SKM-1 treated with dmso at 0.1 percent for 144 hours (cell line): Measurements from ENCODE around the gene CFAP46.

Experiments
- DNase-seq: peaks from one replicate; lab custom pipeline; 2025; ENCODE audit not compliant: unreplicated experiment; lab: John Stamatoyannopoulos, UW

CFAP46 gene

GRCh38 chr10:132865851-132866600 is 76.3 kb downstream of the CFAP46 start:
- DNase-seq: no peak

DNA sequence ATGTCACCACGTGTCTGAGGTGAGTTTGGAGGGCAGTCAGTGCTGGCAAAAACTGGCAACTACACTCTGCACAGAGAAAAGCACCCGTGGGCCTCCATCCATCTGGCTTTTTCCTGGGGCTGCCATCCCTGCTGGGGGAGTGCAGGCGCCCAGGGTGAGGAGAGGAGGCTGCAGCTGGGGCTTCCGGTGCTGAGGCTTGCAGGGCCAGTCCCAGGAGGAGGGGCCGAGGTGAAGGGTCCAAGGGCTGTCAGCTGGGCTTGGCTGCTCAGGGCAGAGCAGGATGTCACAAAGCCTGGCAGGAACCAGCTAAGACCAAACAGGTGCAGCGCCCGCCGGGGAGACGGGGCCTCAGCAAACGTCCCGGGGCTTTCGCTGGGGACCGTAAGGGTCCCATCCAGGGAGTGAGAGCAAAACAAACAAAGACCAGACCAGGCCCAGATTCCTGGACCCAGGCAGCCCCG is 77.2 kb downstream of the CFAP46 start:
- DNase-seq: no peak

DNA sequence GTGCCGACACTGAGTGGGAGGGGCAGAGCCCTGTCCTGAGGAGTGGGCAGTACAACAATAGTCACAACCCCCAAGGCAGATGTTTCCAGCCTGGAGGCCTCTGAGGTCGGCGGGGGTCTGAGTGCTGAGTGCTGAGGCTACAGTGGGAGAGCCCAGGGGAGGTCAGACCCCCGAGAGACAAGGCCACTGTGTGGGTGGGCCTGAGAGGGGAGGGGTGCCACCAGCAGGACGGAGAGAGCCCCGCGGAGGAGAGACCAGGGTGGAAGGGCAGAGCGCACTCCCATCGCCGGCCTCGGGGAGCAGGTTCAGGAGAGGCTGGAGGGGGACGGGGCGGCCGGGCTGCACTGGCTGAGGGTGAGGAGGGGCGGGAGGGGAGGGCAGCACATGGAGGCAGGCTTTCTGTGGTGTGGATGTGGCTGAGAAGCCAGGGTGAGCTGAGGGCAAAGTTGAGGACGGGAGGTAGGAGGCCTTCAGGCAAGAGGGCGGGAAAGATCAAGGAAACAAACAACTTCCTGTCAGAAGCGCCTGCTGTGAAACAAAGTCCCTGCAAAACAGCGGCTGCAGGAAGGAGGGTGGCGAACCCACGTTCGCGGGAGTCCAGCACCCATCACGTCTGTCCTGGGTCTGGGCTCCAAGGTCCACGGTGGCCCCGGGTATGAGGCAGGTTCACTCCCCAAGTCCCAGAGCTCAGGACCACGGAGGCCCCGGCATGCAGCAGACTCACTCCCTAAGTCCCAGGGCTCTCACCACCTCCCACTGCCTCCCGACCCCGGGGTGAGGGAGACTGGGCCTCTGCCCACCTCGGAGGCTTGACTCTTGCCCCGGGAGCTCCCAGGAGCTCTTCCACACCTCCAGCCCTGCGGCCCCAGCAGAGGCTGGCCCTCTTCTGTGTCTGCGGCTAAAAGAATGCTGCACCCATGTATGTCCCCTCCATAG is 79.6 kb downstream of the CFAP46 start:
- DNase-seq: no peak

DNA sequence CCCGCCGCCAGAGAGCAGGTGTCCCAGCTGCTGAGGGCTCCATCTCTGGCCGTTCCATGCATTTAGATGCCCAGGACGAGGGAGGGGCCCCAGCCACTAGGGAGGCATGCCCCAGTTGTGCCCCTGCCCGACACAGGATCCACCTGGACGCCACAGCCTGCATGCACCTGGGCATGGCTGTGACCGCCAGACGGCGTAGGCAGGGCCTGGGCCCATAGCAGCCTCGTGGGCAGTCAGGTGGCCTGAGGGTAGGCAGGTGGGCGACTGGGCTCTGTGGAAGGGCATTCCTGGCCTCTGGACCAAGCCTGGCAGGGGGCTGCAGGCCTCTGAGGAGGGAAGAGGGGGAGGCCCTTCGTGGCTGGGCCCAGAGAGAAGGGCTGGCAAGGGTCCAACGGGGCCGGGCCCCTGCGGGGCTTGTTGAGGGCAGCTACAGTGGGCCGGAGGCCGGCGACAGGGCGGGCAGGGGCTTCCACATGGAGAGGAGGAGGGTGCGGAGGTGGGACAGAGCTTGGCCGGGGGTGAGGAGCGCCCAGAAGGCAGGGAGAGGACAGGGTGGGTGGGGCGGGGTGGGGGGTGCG is 80.4 kb downstream of the CFAP46 start:
- no peak for DNase-seq

DNA sequence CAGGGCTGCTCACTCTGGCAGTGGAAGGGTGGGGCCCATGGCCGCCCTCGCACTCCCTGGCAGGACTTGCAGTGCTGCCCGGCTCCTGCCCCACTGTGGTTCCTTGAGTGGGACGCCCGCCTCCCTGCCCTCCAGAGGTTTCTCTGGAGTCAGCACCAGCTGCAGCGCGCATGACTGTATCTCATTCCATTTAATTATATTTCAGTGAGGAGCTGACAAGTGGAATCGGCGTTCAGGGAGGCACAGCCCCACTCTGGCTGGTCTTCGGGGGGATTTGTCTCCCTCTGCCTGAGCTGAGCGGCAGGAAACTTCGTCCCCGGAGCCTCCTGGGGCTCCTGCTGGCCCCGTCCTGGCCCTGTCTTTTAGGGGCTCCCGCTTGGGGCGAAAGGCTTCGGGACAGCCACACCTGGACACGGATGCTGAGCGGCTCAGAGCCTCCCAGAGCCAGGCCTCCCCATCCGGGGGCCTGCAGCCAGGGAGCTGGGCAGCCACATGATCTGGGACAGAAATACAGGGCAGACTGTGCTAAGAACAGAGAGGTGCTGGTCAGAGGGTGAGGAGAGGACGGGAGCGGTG is 81.2 kb downstream of the CFAP46 start:
- no peak for DNase-seq

DNA sequence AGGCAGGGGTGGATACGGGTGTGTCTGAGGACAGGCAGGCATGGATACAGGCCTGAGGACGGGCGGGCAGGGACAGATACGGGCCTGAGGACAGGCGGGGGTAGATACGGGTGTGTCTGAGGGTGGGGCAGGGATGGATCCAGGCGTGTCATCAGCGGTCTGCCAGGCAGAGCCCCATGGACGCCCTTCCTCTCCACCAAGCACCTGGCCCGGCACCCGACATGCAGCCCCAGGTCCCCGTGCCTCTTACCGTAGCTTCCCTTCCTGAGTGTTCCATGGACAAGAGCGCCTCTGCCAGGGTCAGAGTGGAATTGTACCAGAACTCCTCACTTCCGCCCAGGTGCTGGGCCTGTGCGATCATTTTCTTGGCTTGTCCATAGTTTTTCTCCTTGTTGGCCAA is 81.8 kb downstream of the CFAP46 start:
- no peak for DNase-seq

DNA sequence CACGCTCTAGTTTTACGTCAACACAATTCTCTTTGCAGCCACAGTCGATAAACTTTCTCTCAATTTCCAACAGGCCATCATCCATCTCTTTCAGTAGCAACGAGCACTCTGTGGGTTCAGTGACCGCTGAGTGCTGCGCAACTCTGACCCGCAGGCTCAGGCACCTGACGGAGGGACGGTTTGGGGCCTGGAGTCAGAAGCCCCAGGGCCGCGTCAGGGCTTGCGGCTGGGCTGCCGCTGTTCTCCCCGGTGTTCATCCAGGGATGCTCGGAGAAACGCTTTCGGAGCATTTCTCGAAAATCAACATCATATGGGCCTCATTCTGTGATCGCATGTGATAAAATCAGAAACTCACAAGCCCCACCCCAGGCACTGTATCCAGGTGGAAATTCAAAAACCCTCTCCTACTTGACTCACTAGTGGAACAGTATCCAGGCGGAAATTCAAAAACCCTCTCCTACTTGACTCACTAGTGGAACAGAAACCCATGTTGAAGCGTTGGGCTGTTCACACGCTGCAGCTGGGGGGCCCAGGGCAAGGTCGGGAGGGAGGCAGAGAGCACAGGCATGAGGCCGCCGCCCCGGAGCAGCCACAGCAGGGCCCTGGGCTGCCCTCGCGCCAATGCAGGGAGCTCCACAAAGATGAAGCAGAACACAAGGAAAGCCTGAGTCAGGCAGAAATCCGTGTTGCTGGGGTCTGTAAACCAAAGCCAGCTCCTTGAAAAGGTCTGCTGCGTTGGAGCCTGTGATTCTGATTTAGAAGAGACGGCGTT is 83.1 kb downstream of the CFAP46 start:
- DNase-seq: no peak

GRCh38 chr10:132858121-132859081 is 84.0 kb downstream of the CFAP46 start:
- no peak for DNase-seq

DNA sequence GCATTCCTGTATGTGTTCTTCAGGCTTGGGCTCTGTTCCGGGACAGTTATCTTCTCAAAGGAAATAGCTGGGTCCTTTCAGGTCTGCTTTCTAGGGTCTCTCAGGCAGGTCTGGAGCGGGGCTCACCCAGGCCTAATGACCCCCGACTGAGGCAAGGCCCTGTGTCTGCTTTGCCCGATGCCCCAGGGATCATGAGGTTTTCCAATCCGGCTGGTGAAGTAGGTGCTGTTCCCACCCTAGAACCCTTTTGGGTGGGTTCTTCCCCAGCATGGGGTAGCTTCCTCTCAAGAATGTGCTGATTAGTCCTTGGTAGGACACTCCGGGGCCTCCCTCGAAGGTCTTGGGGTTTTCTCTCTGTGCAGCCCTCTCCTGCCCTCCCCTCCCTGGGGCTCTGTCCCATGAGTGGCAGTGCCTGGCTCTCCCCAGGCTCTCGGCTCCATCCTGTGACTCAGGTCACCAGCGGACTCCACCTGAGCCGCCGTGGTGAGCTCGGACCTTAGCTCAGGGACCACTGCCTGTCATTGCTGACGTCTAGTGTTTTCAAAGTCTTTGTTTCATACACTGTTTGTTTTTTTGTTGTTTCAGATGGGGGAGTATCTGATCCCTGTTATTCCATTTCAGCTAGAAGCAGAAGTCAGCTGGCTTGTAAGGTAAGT is 85.4 kb downstream of the CFAP46 start:
- DNase-seq: no peak

DNA sequence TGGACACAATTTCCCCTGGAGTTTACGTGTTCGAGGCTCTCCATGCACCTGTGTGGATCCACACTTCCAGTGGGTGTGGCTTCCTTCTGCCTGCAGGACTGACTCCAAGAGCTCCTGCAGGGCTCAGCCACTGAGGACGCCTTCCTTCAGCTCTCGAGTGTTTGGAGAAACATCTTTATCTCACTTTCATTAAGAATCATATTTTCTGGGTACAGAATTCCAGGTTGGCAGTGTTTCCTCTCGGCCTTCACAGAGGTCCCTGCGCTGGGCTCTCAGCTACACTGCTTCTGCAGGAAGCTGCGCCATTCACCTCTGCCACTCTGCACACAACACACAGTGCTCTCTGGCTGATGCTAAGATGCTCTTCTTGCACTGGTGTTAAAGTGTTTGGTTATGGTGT is 86.5 kb downstream of the CFAP46 start:
- no peak for DNase-seq

- DNase-seq: no peak
Observed at GRCh38 chr10:132851451-132851850, 90.9 kb downstream of the CFAP46 start.

- no peak for DNase-seq
Observed at GRCh38 chr10:132850896-132851295, 91.5 kb downstream of the CFAP46 start.

DNA sequence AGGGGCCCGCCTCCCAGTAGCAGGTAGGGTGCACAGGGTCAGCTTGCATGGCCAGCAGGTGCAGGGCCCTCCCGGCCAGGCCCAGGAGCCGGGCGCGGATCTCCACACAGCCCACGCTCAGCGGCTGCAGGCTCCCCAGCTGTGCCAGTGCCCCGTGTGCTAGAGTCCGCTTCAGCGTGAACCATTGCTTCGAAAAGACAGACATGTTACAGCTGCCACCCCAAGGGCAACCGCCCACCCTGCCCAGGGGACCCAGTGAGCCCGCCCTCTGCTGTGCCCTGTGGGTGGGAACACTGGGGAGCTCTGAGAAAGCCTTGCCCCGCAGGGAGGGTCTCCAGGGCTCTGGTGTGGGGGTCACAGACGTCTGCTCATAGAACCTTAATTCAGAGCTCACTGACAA is 92.1 kb downstream of the CFAP46 start:
- no peak for DNase-seq

GRCh38 chr10:132849546-132850031 is 92.8 kb downstream of the CFAP46 start:
- DNase-seq: no peak

DNA sequence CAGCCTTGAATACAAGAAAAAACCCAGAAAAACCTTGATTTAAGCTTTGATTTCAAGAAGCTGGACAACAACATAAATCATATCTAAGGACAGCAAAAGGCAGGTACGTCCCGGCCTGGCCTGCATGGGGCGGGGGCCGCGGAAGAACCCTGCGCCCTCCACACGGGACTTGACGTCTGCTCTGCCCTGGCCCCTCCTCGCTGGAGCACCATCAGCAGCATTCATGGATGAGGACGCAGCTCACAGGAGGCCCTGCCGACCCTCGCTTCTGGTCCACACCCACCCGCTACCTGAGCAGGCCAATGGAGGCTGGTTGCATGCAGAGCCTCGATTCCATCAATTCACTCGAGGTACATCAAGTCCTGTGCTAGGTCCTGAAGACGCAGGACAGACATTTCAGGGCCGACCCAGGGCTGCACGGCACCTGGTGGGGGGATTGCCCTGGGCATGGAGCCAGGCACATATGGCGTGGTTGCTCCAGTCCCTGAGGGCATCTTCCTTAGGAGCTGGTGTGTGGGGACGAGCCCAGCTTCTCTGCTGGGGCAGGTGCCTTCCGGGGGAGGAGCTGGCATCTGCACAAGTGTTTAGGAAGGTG is 93.3 kb downstream of the CFAP46 start:
- no peak for DNase-seq

DNA sequence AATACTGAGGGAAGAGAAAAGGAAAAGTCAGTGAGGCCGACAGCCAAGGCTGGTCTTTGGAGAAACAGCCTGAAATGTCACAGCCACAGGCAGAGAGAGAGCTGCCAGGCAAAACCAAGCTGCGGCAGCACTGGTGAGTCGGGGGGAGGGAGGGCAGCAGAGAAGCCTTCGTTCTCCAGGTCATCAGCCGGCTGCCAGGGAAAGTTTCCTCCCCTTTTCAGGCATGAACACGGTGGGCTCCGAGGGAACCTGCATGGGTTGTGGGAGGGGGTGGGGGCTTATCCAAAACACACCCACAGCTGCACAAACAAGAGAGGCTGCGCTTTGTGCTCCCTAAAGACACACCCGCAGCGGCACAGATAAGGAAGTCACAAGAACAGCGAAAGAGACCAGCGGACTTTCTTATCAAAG is 94.1 kb downstream of the CFAP46 start:
- DNase-seq: no peak

DNA sequence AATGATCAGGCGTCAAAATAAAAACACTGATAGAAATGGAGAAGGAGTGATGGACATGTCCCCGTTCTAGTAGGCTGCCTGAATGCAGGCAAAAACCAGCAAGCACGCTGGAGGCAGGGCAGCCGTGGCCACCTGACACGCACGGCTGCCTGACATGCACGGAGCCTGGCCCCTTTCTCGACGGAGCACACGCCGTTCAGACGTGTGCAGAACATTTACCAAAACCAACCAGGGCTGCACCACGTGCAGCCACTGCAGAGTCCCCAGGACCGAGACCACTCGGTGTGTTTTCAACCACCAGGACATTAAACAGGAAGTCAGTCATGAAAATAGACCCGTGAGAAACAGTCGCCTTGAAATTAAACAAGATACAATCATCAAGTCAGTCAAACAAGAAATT is 94.5 kb downstream of the CFAP46 start:
- no peak for DNase-seq

- DNase-seq: no peak
Observed at GRCh38 chr10:132847416-132847777, 95.0 kb downstream of the CFAP46 start.
